HepG2 (cell line): Measurements from ENCODE around the gene CD4. TPM values are rescaled to one million over a fixed set of nuclear protein-coding genes. Genes with fewer than 3 reads are reported as not detected.

Source experiments
- HMG20B ChIP-seq: conservative IDR thresholded peaks from 2 replicates; pipeline ENCODE4 v1.6.1; 2016; ENCODE audit warnings: missing genetic modification reagents, missing compliant biosample characterization
- IRF1 ChIP-seq: sonication (generic); formaldehyde crosslinking; IDR thresholded peaks from 2 replicates; pipeline ENCODE4 v1.4.0; 2020; ENCODE audit warnings: low read depth, mild to moderate bottlenecking, missing genetic modification reagents
- ISL2 ChIP-seq: sonication (generic); formaldehyde crosslinking; IDR thresholded peaks from 2 replicates; pipeline ENCODE4 v1.5.0; 2020; ENCODE audit warnings: missing genetic modification reagents
- KMT2A ChIP-seq: sonication (generic); formaldehyde crosslinking; IDR thresholded peaks from 2 replicates; pipeline ENCODE4 v1.4.0; 2020; ENCODE audit warnings: missing genetic modification reagents
- NCOR1 ChIP-seq: fragments of 200-600 bp; sonication (generic); IDR thresholded peaks from 2 replicates; pipeline ENCODE4 v1.7.0; 2017; ENCODE audit warnings: antibody characterized with exemption, low read length, borderline replicate concordance
- PAF1 ChIP-seq: IDR thresholded peaks from 2 replicates; pipeline ENCODE4 v1.6.1; 2016; ENCODE audit warnings: missing genetic modification reagents, missing compliant biosample characterization
- STAG1 ChIP-seq: sonication (generic); formaldehyde crosslinking; IDR thresholded peaks from 2 replicates; pipeline ENCODE4 v1.4.0; 2020; ENCODE audit warnings: missing genetic modification reagents
- TBP ChIP-seq: sonication (generic); formaldehyde crosslinking; IDR thresholded peaks from 2 replicates; pipeline ENCODE4 v1.5.0; 2020; ENCODE audit warnings: missing genetic modification reagents
- TMF1 ChIP-seq: sonication (generic); formaldehyde crosslinking; IDR thresholded peaks from 2 replicates; pipeline ENCODE4 v1.8.1; 2022; ENCODE audit warnings: low read depth, missing genetic modification reagents
- TP53 ChIP-seq: sonication (generic); formaldehyde crosslinking; conservative IDR thresholded peaks from 2 replicates; pipeline ENCODE4 v1.4.0; 2020; ENCODE audit warnings: missing genetic modification reagents
- U2AF2 ChIP-seq: fragments of 200-400 bp; formaldehyde crosslinking; IDR thresholded peaks from 2 replicates; pipeline ENCODE4 v1.6.1; 2017; ENCODE audit warnings: low read depth, mild to moderate bottlenecking, low read length
- YEATS2 ChIP-seq: sonication (generic); formaldehyde crosslinking; IDR thresholded peaks from 2 replicates; pipeline ENCODE4 v1.4.0; 2020; ENCODE audit warnings: missing genetic modification reagents, borderline replicate concordance
- ZFP36 ChIP-seq: fragments of 150-350 bp; IDR thresholded peaks from 2 replicates; pipeline ENCODE4 v1.6.1; 2018; ENCODE audit warnings: borderline replicate concordance, low read length, low read depth; ENCODE audit not compliant: partially characterized antibody
- ZNF232 ChIP-seq: sonication (generic); formaldehyde crosslinking; IDR thresholded peaks from 2 replicates; pipeline ENCODE4 v1.4.0; 2020; ENCODE audit warnings: missing genetic modification reagents, borderline replicate concordance
- ZNF280B ChIP-seq: sonication (generic); formaldehyde crosslinking; IDR thresholded peaks from 2 replicates; pipeline ENCODE4 v1.5.0; 2020; ENCODE audit warnings: missing genetic modification reagents, mild to moderate bottlenecking, borderline replicate concordance
- ZNF282 ChIP-seq: fragments of 450-650 bp; IDR thresholded peaks from 2 replicates; pipeline ENCODE4 v1.6.1; 2018; ENCODE audit not compliant: partially characterized antibody
- ZNF337 ChIP-seq: sonication (generic); formaldehyde crosslinking; IDR thresholded peaks from 2 replicates; pipeline ENCODE4 v1.5.1; 2020; ENCODE audit warnings: missing genetic modification reagents, low read depth, mild to moderate bottlenecking, borderline replicate concordance
- ZNF607 ChIP-seq: sonication (generic); formaldehyde crosslinking; IDR thresholded peaks from 2 replicates; pipeline ENCODE4 v1.5.1; 2020; ENCODE audit warnings: missing genetic modification reagents, mild to moderate bottlenecking, borderline replicate concordance
- ZNF737 ChIP-seq: sonication (generic); formaldehyde crosslinking; IDR thresholded peaks from 2 replicates; pipeline ENCODE4 v1.5.0; 2020; ENCODE audit warnings: missing genetic modification reagents, mild to moderate bottlenecking, borderline replicate concordance
- ZNF83 ChIP-seq: sonication (generic); formaldehyde crosslinking; IDR thresholded peaks from 2 replicates; pipeline ENCODE4 v1.4.0; 2020; ENCODE audit warnings: missing genetic modification reagents, mild to moderate bottlenecking, borderline replicate concordance
- ZSCAN9 ChIP-seq: IDR thresholded peaks from 2 replicates; pipeline ENCODE4 v1.6.1; 2016; ENCODE audit warnings: borderline replicate concordance
- polyA plus RNA-seq, 8 experiments: library from polyadenylated mRNA; depleted of rRNA in 3 of 8; stranded (reverse) in 7 of 8; unstranded in 1 of 8; fragments of >200 nt; fragmentation: Illumina TruSeq in 4 of 8; extraction: Trizol in 4 of 8; gene quantifications; 2 replicates each; pipeline versions ENCODE4 v1.2.1 to v1.2.3, GENCODE V29; 2011 to 2016; ENCODE audit warnings: low read depth in 4 of 8, missing spikeins in 1 of 8, mixed read lengths in 1 of 8; ENCODE audit not compliant: insufficient read depth in 1 of 8
- total RNA-seq, 5 experiments: library from RNA; depleted of rRNA; stranded (reverse); fragments of >200 nt; fragmentation: Illumina TruSeq; extraction: Trizol; gene quantifications; 2 replicates each; pipeline ENCODE4 v1.2.3, GENCODE V29; 2016; ENCODE audit warnings: low read depth in 1 of 5
- TF ChIP-seq, protein P1 (sequence below): sonication (generic); formaldehyde crosslinking; IDR thresholded peaks from 2 replicates; pipeline ENCODE4 v1.4.0; 2020; ENCODE audit warnings: missing genetic modification reagents
- TF ChIP-seq, protein P2 (sequence below): IDR thresholded peaks from 2 replicates; pipeline ENCODE4 v1.6.1; 2012; ENCODE audit warnings: low read length, improper control_type of control experiment

The CD4 gene
- total and polyA plus RNA-seq, 2 of the 13 experiments (the other 11 are each of a cell fraction or from before 2014, with no cell fraction given): 0.07 to 0.95 TPM

DNA sequence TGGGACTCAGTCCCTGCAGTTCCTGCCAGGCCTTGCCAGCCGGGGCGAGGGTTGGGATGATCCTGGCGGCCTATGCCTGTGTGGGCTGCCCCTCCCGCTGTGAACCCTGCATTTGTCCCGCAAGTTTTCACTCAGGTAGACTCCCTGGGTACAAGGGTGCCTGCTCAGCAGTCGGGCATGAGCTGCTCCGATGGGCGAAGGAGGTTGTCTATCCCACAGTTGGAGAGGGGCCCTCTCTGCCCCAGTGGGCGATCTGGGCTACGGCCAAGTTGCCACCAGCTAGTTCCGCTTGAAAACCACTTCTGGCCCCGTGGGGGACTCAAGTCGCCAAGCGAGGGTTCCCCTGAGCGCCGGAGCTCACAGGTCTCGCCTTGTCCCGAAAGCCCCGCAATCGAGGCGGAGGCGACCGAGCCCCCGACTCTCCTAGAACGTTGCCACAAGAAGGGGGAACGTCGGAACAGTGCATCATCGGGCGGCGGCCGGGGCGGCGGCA is 77.6 kb downstream of the CD4 start (continued):
- no peak for TF ChIP-seq PAF1
- no peak for TF ChIP-seq ZNF280B (CRISPR knock-in tag)
- no peak for TF ChIP-seq ZNF737 (CRISPR knock-in tag)
- peak; percentile 1; the same call in 1 of the 2 replicates for TF ChIP-seq ZNF337 (CRISPR knock-in tag)
- TF ChIP-seq ZNF607 (CRISPR knock-in tag): no peak
- TF ChIP-seq KMT2A (CRISPR knock-in tag): no peak
- TF ChIP-seq ISL2 (CRISPR knock-in tag): no peak
- TF ChIP-seq, protein P1, sequence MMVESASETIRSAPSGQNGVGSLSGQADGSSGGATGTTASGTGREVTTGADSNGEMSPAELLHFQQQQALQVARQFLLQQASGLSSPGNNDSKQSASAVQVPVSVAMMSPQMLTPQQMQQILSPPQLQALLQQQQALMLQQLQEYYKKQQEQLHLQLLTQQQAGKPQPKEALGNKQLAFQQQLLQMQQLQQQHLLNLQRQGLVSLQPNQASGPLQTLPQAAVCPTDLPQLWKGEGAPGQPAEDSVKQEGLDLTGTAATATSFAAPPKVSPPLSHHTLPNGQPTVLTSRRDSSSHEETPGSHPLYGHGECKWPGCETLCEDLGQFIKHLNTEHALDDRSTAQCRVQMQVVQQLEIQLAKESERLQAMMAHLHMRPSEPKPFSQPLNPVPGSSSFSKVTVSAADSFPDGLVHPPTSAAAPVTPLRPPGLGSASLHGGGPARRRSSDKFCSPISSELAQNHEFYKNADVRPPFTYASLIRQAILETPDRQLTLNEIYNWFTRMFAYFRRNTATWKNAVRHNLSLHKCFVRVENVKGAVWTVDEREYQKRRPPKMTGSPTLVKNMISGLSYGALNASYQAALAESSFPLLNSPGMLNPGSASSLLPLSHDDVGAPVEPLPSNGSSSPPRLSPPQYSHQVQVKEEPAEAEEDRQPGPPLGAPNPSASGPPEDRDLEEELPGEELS (CRISPR knock-in tag): no peak
- TF ChIP-seq ZSCAN9 (CRISPR knock-in tag): no peak
- TF ChIP-seq YEATS2 (CRISPR knock-in tag): peak; percentile 56; the same call in 1 of the 2 replicates
- TF ChIP-seq TBP (CRISPR knock-in tag): no peak
- TF ChIP-seq, protein P2, sequence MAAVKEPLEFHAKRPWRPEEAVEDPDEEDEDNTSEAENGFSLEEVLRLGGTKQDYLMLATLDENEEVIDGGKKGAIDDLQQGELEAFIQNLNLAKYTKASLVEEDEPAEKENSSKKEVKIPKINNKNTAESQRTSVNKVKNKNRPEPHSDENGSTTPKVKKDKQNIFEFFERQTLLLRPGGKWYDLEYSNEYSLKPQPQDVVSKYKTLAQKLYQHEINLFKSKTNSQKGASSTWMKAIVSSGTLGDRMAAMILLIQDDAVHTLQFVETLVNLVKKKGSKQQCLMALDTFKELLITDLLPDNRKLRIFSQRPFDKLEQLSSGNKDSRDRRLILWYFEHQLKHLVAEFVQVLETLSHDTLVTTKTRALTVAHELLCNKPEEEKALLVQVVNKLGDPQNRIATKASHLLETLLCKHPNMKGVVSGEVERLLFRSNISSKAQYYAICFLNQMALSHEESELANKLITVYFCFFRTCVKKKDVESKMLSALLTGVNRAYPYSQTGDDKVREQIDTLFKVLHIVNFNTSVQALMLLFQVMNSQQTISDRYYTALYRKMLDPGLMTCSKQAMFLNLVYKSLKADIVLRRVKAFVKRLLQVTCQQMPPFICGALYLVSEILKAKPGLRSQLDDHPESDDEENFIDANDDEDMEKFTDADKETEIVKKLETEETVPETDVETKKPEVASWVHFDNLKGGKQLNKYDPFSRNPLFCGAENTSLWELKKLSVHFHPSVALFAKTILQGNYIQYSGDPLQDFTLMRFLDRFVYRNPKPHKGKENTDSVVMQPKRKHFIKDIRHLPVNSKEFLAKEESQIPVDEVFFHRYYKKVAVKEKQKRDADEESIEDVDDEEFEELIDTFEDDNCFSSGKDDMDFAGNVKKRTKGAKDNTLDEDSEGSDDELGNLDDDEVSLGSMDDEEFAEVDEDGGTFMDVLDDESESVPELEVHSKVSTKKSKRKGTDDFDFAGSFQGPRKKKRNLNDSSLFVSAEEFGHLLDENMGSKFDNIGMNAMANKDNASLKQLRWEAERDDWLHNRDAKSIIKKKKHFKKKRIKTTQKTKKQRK: no peak
- no peak for TF ChIP-seq HMG20B (CRISPR knock-in tag)
- TF ChIP-seq U2AF2: no peak
- TF ChIP-seq TMF1 (CRISPR knock-in tag): no peak
- no peak for TF ChIP-seq ZNF282
- no peak for TF ChIP-seq IRF1
- TF ChIP-seq ZFP36: no peak
- TF ChIP-seq TP53: no peak
- no peak for TF ChIP-seq ZNF232 (CRISPR knock-in tag)
- TF ChIP-seq NCOR1: no peak
- TF ChIP-seq STAG1: no peak
- TF ChIP-seq ZNF83: no peak
